GM12801 (cell line): ENCODE data around the gene ACTR3.

Experiments used
- CTCF ChIP-seq: IDR thresholded peaks from one replicate; pipeline ENCODE4 v1.5.1; 2011; ENCODE audit warnings: control low read depth; ENCODE audit not compliant: insufficient read length; ENCODE audit errors: extremely low read depth

ACTR3 gene

GRCh38 chr2:113964436-113964835 is 74.5 kb downstream of the ACTR3 start:
- TF ChIP-seq CTCF: no peak

GRCh38 chr2:113965228-113965627 is 75.3 kb downstream of the ACTR3 start:
- no peak for TF ChIP-seq CTCF

GRCh38 chr2:113965644-113966043 is 75.8 kb downstream of the ACTR3 start:
- no peak for TF ChIP-seq CTCF

GRCh38 chr2:113966171-113966570 is 76.3 kb downstream of the ACTR3 start:
- no peak for TF ChIP-seq CTCF

GRCh38 chr2:113966832-113967231 is 76.9 kb downstream of the ACTR3 start:
- TF ChIP-seq CTCF: no peak

- no peak for TF ChIP-seq CTCF
These were observed 77.4 kb downstream of the ACTR3 start for GRCh38 chr2:113967272-113967671.

- TF ChIP-seq CTCF: no peak
These were observed 82.9 kb downstream of the ACTR3 start for GRCh38 chr2:113972766-113973165.

- TF ChIP-seq CTCF: no peak
These were observed 83.9 kb downstream of the ACTR3 start for GRCh38 chr2:113973810-113974209.
